GM23338 (cell line): ENCODE measurements around the gene MGAT3.

ENCODE experiments used
- CTCF ChIP-seq, 2 experiments: fragments of 200-600 bp in 1 of 2; sonication (generic) in 1 of 2; conservative IDR thresholded peaks; 2 replicates each; pipeline versions ENCODE4 v1.5.1 to v1.6.1; 2016 to 2017; ENCODE audit warnings: antibody characterized with exemption in 2 of 2, low read depth in 2 of 2, mild to moderate bottlenecking in 2 of 2, moderate library complexity in 1 of 2
- ETS1 ChIP-seq: IDR thresholded peaks from 2 replicates; pipeline ENCODE4 v1.6.1; 2016; ENCODE audit warnings: antibody characterized with exemption
- EZH2 ChIP-seq: fragments of 200-600 bp; sonication (generic); IDR thresholded peaks from one replicate; pipeline ENCODE4 v1.8.0; 2017; ENCODE audit warnings: antibody characterized with exemption, mild to moderate bottlenecking, low read depth; ENCODE audit not compliant: unreplicated experiment
- EZH2phosphoT487 ChIP-seq: fragments of 200-600 bp; sonication (generic); IDR thresholded peaks from one replicate; pipeline ENCODE4 v1.8.1; 2018; ENCODE audit warnings: antibody characterized with exemption; ENCODE audit not compliant: unreplicated experiment
- JUNB ChIP-seq: IDR thresholded peaks from one replicate; pipeline ENCODE4 v1.6.1; 2016; ENCODE audit warnings: antibody characterized with exemption; ENCODE audit not compliant: unreplicated experiment
- POLR2AphosphoS5 ChIP-seq: IDR thresholded peaks from 2 replicates; pipeline ENCODE4 v1.6.1; 2016; ENCODE audit warnings: antibody characterized with exemption, low read depth
- REST ChIP-seq: IDR thresholded peaks from one replicate; pipeline ENCODE4 v1.6.1; 2018; ENCODE audit warnings: antibody characterized with exemption; ENCODE audit not compliant: unreplicated experiment
- STAT1 ChIP-seq: IDR thresholded peaks from one replicate; pipeline ENCODE4 v1.6.1; 2016; ENCODE audit warnings: antibody characterized with exemption; ENCODE audit not compliant: unreplicated experiment
- ZNF114 ChIP-seq: fragments of 250-450 bp; sonication (Bioruptor Pico); IDR thresholded peaks from 2 replicates; pipeline ENCODE4 v1.5.0; 2020; ENCODE audit warnings: mild to moderate bottlenecking, moderate library complexity
- ZNF331 ChIP-seq: fragments of 250-450 bp; sonication (Bioruptor Pico); IDR thresholded peaks from 2 replicates; pipeline ENCODE4 v1.5.0; 2020; ENCODE audit warnings: low read depth, mild to moderate bottlenecking, moderate library complexity

- TF ChIP-seq CTCF (conservative IDR thresholded peaks at IDR 0.05; ENCODE audit: low read depth in 2 of 2) (no peak), EZH2 (no peak), ZNF331 (CRISPR knock-in tag) (no peak), POLR2AphosphoS5 (no peak), ETS1 (no peak), REST (no peak), ZNF114 (CRISPR knock-in tag) (no peak), STAT1 (no peak), EZH2phosphoT487 (no peak), JUNB (no peak)
Measured at GRCh38 chr22:39419096-39419495, 37.7 kb upstream of the MGAT3 start.
